GM12865 (cell line): ENCODE measurements around the gene PDLIM7.

Experiments
- DNase-seq: peaks from one replicate; pipeline ENCODE4 v3.0.0; 2010; ENCODE audit warnings: low read depth
- H3K4me3 ChIP-seq: 2 replicates; pipeline ENCODE4 v1.5.1; 2011; ENCODE audit warnings: mild to moderate bottlenecking, low read depth, low read length, control low read depth
- CTCF ChIP-seq: IDR thresholded peaks from 2 replicates; pipeline ENCODE4 v1.5.1; 2011; ENCODE audit warnings: low read length, control low read depth, low read depth, inconsistent platforms; ENCODE audit not compliant: insufficient read depth; ENCODE audit errors: missing control alignments

Gene PDLIM7

GRCh38 chr5:177483042-177483441 is 14.4 kb downstream of the PDLIM7 start:
- H3K4me3 ChIP-seq, result no peak overlapping the region
- DNase-seq, result no peak
- no peak for TF ChIP-seq CTCF

DNA sequence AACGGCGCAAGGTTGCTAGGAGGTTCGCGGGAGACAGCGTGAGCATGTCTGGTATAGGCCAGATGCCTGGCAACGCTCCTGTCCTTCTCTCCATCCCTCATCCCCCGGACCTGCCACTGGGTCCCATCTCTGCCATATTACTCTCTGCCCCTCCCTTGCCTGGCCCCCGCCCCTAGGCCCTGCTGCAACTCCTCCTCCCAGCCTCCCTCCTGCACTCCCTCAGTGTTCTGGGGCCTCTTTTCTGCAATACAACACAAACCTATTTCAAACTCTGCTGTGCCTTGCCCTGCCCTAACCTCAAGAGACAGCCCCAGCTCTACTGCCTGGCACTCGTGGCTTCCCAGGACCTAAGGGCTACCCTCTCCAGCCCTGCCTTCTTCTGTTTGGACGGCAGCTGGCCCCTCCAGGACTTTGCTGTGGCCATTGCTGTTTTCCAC is 15.0 kb downstream of the PDLIM7 start:
- DNase-seq, result no peak
- no peak overlapping the region for H3K4me3 ChIP-seq
- no peak for TF ChIP-seq CTCF

DNA sequence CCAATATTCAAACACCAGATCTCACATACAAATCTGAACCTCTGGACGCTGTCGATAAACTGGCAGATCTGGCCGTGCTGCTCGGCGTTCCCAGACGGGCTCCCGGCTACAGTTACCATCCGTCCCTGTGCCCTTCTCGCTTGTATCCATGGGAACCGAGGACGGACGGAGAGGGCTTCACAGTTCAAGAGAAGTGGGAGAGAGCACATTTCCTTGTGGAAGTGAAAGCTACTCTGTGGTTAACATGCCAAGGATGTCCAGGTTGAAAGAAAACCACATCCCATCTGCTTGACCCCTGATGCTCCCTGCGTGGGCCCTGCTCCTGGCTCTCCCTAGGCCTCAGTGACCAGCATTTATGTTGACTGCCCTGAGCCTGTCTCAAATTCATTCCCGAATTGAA is 17.6 kb downstream of the PDLIM7 start:
- no peak overlapping the region for H3K4me3 ChIP-seq
- no peak for DNase-seq
- no peak for TF ChIP-seq CTCF

DNA sequence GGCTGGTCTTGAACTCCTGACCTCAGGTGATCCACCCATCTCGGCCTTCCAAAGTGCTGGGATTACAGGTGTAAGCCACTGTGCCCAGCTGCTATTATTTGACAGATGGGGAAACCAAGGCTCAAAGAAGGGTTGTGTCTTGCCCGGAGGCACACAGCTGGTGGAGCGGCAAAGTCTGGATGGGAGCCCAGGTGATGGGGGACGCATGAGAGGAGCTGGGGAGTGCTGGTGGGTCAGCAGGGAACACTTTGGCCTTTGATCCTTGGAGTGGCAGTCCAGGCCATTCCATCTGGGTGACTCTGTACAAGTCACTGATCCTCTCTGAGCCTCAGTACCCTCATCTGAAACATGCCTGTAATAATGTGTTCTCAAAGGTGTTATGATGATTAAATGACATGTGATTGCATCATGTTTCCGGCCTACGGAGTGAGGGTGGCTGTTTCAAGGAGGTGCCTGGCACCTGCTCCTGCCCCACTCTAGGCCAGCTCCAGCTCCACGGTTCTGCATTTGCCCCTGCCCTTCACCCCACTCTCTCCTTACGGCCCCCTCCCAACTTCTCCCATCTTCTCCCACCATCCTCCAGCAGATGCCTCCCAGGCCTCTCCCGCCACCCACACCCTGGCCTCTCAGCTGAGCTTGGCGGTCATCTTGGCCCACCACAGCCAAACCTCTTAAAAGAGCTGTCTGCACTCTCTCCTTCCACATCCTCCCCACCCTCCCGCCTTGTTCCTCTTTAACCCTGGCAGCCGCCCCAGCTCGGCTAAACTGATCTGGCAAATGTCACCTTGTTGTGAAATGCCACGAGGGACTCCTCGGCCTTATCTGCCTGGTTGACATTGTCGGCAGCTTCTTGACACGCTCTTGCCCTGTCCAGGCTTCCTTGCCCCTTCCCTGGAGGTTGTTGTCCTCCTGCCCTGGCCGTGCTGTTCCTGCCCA is 18.4 kb downstream of the PDLIM7 start:
- no peak for DNase-seq
- TF ChIP-seq CTCF, result no peak

GRCh38 chr5:177477701-177478477 is 19.5 kb downstream of the PDLIM7 start:
- no peak overlapping the region for H3K4me3 ChIP-seq
- DNase-seq, result no peak
- TF ChIP-seq CTCF, result no peak

More for the DNA sequence above, 18.4 kb downstream of the PDLIM7 start:
- no peak overlapping the region for H3K4me3 ChIP-seq

- H3K4me3 ChIP-seq, result no peak overlapping the region
- no peak for TF ChIP-seq CTCF
- DNase-seq, result no peak
These were observed 20.7 kb downstream of the PDLIM7 start for GRCh38 chr5:177476531-177477233.
